Measurements from ENCODE around the gene PPP1R14B.
A peak's percentile ranks its signal among the peaks of the same experiment; 100 is the strongest.

The PPP1R14B gene

DNA sequence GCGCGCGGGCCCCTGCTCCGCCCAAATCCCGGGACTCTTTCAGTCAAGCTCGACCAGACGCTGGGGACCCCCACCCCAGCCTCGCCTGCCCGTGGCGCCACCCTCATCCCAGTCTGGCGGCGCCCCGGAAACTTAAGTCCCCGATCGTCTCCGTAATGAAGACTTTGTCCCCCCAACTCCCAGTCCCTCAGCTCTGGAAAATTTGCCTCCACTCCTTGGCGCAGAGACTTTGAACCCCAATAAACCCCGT is 4.9 kb upstream of the PPP1R14B start:
- no peaks in the 10 kb centered on the region for H3K9me2 ChIP-seq (replicated peaks; ENCODE audit: insufficient read depth, low read length)
- H3K27ac ChIP-seq (ENCODE audit: low read length) = no peak overlapping the region
- H3K9me3 ChIP-seq (replicated peaks; ENCODE audit: insufficient read depth, low read length) = no peaks in the 10 kb centered on the region
- H3K36me3 ChIP-seq (replicated peaks; ENCODE audit: insufficient read depth, low read length) = no peaks in the 10 kb centered on the region
- H3K27me3 ChIP-seq (replicated peaks; ENCODE audit: insufficient read depth, low read length) = peaks cover 5% of the 10 kb centered on the region; the same call in 1 of the 2 replicates
- no peak for DNase-seq
- H4K20me1 ChIP-seq (ENCODE audit: insufficient read depth, low read length) = no peaks in the 10 kb centered on the region
- H3K4me2 ChIP-seq (ENCODE audit: low read depth, low read length) = peak overlapping the region; percentile 100
- H3K4me3 ChIP-seq (ENCODE audit: low read length) = peak overlapping the region; percentile 83
- H3F3A ChIP-seq (ENCODE audit: insufficient read depth, low read length) = 0 out of 2 replicates have a peak, but pooled peaks cover 4% of the 10 kb centered on the region
- TF ChIP-seq EZH2 (optimal IDR thresholded peaks at IDR 0.05; ENCODE audit: low read depth, low read length) = no peak
- TF ChIP-seq EZH2phosphoT487 (IDR thresholded peaks at IDR 0.05; ENCODE audit: low read length) = no peak
- TF ChIP-seq, protein P1, sequence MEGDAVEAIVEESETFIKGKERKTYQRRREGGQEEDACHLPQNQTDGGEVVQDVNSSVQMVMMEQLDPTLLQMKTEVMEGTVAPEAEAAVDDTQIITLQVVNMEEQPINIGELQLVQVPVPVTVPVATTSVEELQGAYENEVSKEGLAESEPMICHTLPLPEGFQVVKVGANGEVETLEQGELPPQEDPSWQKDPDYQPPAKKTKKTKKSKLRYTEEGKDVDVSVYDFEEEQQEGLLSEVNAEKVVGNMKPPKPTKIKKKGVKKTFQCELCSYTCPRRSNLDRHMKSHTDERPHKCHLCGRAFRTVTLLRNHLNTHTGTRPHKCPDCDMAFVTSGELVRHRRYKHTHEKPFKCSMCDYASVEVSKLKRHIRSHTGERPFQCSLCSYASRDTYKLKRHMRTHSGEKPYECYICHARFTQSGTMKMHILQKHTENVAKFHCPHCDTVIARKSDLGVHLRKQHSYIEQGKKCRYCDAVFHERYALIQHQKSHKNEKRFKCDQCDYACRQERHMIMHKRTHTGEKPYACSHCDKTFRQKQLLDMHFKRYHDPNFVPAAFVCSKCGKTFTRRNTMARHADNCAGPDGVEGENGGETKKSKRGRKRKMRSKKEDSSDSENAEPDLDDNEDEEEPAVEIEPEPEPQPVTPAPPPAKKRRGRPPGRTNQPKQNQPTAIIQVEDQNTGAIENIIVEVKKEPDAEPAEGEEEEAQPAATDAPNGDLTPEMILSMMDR (IDR thresholded peaks at IDR 0.05; ENCODE audit: low read length) = no peak
- peak overlapping the region; percentile 84 for H2AFZ ChIP-seq (ENCODE audit: low read length)
- peaks cover 12% of the 10 kb centered on the region for H3K79me2 ChIP-seq (ENCODE audit: low read length)
- peak overlapping the region; percentile 69 for H3K9ac ChIP-seq (ENCODE audit: low read length)
- H3K4me1 ChIP-seq (ENCODE audit: low read length) = no peaks in the 10 kb centered on the region; the same call in 1 of the 2 replicates

DNA sequence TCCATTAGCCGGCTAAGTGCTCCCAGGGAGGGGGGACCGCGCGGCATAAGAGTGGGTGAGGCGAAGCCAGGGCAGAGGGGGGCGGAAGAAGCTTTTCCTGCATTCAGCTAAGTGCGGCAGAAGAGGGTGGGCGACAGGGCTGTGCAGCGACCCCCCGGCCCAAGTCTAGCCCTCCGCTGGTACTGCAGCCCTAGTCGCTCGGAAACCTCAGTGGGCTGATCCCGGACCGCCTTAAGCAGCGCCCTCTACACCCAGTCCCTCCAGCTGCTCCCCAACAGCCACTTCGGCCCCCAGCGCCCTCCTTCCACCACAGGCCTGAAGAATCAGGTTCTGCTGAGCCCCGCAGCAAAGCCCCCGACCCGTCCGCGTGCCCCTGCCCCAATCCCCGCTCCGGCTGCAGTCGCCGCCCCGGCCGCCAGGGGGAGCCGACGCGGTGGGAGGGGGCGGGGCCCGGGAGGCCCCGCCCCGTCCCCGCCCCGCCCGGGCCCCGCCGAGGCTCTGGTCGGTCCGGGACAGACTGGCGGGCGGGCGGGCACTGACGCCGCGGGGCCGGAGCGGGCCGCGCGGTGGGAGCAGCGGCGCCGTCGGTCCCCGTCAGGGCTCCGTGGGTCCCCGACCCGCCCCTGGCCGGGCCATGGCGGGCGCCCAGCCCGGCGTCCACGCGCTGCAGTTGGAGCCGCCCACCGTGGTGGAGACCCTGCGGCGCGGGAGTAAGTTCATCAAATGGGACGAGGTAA is 4.4 kb upstream of the PPP1R14B start, which contains the start of gene PLCB3:
Gene PLCB3 (plus strand): TSS at position 515 of the 737 bp plus-strand sequence. CDS start 120 bp downstream, at position 635.
- H3K4me2 ChIP-seq (ENCODE audit: low read depth, low read length) = peak within 1 kb of the TSS; percentile 100
- peak within 1 kb of the TSS; percentile 84 for H2AFZ ChIP-seq (ENCODE audit: low read length)
- H4K20me1 ChIP-seq (ENCODE audit: insufficient read depth, low read length) = no peaks in the 10 kb centered on the region
- peak within 1 kb of the TSS; percentile 69 for H3K9ac ChIP-seq (ENCODE audit: low read length)
- no peaks in the 10 kb centered on the region for H3K9me2 ChIP-seq (replicated peaks; ENCODE audit: insufficient read depth, low read length)
- no peak within 1 kb of the TSS for H3K27ac ChIP-seq (ENCODE audit: low read length)
- DNase-seq = peak; percentile 56
- TF ChIP-seq, protein P1 (IDR thresholded peaks at IDR 0.05; ENCODE audit: low read length) = peak; percentile 49
- TF ChIP-seq EZH2phosphoT487 (IDR thresholded peaks at IDR 0.05; ENCODE audit: low read length) (no peak), EZH2 (optimal IDR thresholded peaks at IDR 0.05; ENCODE audit: low read depth, low read length) (no peak)
- no peaks in the 10 kb centered on the region for H3K36me3 ChIP-seq (replicated peaks; ENCODE audit: insufficient read depth, low read length)
- H3K4me3 ChIP-seq (ENCODE audit: low read length) = peak within 1 kb of the TSS; percentile 83
- H3K79me2 ChIP-seq (ENCODE audit: low read length) = peaks cover 13% of the 10 kb centered on the region
- 0 out of 2 replicates have a peak, but pooled peaks cover 4% of the 10 kb centered on the region for H3F3A ChIP-seq (ENCODE audit: insufficient read depth, low read length)
- no peaks in the 10 kb centered on the region for H3K9me3 ChIP-seq (replicated peaks; ENCODE audit: insufficient read depth, low read length)
- no peaks in the 10 kb centered on the region; the same call in 1 of the 2 replicates for H3K4me1 ChIP-seq (ENCODE audit: low read length)
- H3K27me3 ChIP-seq (replicated peaks; ENCODE audit: insufficient read depth, low read length) = peaks cover 5% of the 10 kb centered on the region; the same call in 1 of the 2 replicates

DNA sequence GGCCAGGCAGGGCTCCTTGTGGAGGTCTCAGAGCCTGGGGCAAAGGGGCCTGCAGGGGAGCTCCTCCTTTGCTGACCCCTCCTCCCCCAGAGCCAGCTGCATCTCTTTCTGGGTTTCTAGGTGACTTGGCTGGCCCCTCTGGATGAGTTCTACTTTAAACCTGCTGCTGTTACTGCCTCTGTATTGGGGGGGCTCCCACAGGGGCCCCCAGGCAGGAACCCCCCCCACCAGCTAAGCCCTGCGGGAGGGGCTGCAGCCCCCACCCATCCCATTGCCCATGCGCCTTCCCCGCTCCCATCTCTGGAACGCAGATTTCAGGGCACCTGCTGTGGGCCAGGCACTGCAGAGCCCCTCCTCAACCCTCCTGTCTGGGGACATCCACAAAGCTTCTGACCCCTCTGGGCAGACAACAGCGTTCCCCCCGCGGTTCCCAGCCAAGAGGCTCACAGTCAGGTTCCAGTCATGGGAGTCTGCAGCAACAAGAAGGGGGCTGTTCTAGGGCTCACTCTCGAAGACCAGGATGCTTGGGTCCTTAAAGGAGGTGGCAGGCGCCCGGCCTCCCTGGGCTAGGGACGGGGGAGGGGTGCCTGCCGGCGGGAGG is 3.8 kb upstream of the PPP1R14B start:
- Histone ChIP-seq H3K36me3 (replicated peaks; ENCODE audit: insufficient read depth, low read length) (no peaks in the 10 kb centered on the region), H3K9ac (ENCODE audit: low read length) (peak overlapping the region; percentile 16; the same call in 1 of the 2 replicates), H3F3A (ENCODE audit: insufficient read depth, low read length) (0 out of 2 replicates have a peak, but pooled peaks cover 4% of the 10 kb centered on the region), H3K4me2 (ENCODE audit: low read depth, low read length) (peak overlapping the region; percentile 96), H2AFZ (ENCODE audit: low read length) (peak overlapping the region; percentile 84), H3K4me3 (ENCODE audit: low read length) (peak overlapping the region; percentile 58), H4K20me1 (ENCODE audit: insufficient read depth, low read length) (no peaks in the 10 kb centered on the region), H3K27ac (ENCODE audit: low read length) (no peak overlapping the region), H3K79me2 (ENCODE audit: low read length) (peaks cover 20% of the 10 kb centered on the region), H3K4me1 (ENCODE audit: low read length) (no peaks in the 10 kb centered on the region; the same call in 1 of the 2 replicates), H3K27me3 (replicated peaks; ENCODE audit: insufficient read depth, low read length) (peaks cover 5% of the 10 kb centered on the region; the same call in 1 of the 2 replicates), H3K9me3 (replicated peaks; ENCODE audit: insufficient read depth, low read length) (no peaks in the 10 kb centered on the region), H3K9me2 (replicated peaks; ENCODE audit: insufficient read depth, low read length) (no peaks in the 10 kb centered on the region)
- DNase-seq = no peak
- TF ChIP-seq, protein P1 (IDR thresholded peaks at IDR 0.05; ENCODE audit: low read length) = no peak
- TF ChIP-seq EZH2phosphoT487 (IDR thresholded peaks at IDR 0.05; ENCODE audit: low read length) = no peak
- TF ChIP-seq EZH2 (optimal IDR thresholded peaks at IDR 0.05; ENCODE audit: low read depth, low read length) = no peak

Data from MM.1S (cell line).